GM12864 (cell line): ENCODE results near the gene FGF23.

ENCODE experiments used
- DNase-seq: peaks from one replicate; pipeline ENCODE4 v3.0.0-alpha.2; 2011; ENCODE audit warnings: low read depth
- H3K4me3 ChIP-seq: 2 replicates; pipeline ENCODE4 v1.5.1; 2011; ENCODE audit warnings: mild to moderate bottlenecking, low read depth, low read length, control low read depth
- TF ChIP-seq, protein P1 (sequence below): IDR thresholded peaks from 2 replicates; pipeline ENCODE4 v1.5.1; 2011; ENCODE audit warnings: low read depth, mild to moderate bottlenecking, moderate library complexity, low read length, control low read depth, inconsistent platforms; ENCODE audit errors: missing control alignments

FGF23 gene

DNA sequence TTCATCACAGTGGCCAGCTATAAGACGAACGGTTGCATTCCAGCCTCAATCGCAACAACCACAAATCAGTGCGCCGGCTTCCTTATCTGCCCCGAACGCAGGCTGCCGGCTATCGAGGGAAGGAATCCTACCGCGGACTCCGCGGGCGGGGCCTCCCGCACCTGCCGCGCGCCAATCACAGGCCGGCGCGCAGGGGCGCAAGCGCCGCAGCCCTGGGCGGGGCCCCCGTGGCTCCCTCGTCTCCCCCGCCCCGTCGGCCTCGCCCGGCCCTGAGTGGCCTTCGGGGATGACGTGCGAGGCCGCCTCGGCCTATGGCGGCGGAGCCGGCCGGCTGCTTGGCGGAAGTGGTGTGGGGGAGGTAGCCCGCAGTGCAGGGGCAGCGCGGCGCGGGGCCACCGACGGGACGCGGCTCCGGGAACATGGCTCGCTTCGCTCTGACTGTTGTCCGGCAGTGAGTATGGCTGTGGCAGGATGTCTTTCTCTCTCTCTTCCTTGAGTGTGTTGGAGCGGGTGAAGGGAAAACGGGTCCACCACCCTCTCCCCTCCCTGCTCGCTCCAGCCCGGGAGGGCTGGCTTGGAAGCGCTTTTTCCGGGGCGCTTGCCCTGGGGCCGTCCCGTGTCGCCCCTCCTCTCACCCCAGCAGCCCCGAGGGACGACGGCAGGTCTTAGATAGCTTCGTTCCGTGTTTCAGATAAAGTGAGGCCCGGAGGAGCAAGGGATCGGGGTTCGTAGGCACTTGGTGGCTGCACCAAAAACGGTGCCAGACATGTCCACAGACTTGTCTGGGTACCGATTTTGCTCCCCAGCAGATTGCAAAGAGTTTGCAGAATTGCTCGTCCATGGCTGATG lies 58.4 kb downstream of the FGF23 start, which contains the start of gene TIGAR:
TSS of gene TIGAR (plus strand) at position 361 of the 849 bp plus-strand sequence. CDS start at position 420, 59 bp downstream.
- DNase-seq = peak; percentile 76
- TF ChIP-seq, protein P1, sequence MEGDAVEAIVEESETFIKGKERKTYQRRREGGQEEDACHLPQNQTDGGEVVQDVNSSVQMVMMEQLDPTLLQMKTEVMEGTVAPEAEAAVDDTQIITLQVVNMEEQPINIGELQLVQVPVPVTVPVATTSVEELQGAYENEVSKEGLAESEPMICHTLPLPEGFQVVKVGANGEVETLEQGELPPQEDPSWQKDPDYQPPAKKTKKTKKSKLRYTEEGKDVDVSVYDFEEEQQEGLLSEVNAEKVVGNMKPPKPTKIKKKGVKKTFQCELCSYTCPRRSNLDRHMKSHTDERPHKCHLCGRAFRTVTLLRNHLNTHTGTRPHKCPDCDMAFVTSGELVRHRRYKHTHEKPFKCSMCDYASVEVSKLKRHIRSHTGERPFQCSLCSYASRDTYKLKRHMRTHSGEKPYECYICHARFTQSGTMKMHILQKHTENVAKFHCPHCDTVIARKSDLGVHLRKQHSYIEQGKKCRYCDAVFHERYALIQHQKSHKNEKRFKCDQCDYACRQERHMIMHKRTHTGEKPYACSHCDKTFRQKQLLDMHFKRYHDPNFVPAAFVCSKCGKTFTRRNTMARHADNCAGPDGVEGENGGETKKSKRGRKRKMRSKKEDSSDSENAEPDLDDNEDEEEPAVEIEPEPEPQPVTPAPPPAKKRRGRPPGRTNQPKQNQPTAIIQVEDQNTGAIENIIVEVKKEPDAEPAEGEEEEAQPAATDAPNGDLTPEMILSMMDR = no peak
- H3K4me3 ChIP-seq = peak within 1 kb of the TSS; percentile 97

DNA sequence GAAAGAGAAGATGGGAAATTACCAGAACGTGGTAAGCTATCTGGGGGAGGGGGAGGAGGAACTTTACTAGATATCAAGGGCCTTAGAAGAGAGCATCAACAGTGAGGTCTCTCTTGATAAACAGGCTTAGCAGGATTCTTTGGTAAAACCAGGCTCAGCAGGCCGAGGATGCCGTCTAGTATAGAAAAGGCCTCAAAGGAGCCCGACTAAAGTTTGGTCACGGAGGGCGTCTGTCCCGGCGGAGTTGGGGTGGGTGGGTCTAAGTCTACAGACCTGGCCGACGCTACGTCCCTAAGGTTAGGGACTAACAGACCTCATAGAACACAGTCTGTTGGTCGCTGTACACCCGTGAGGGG lies 59.0 kb downstream of the FGF23 start:
- no peak for DNase-seq
- H3K4me3 ChIP-seq = peak overlapping the region; percentile 97
- TF ChIP-seq, protein P1 = no peak
